Measurements from ENCODE around the gene ST7. TPM values are rescaled to one million over a fixed set of nuclear protein-coding genes. Genes with fewer than 3 reads are reported as not detected.
"Not testable (repeated sequence)": the region's sequence is repeated elsewhere in the genome, so short reads cannot be mapped to it uniquely, and the experiment has no call there.

The ST7 gene
- total RNA-seq, 2 donors from 2014 or later: 6.1 to 8.0 TPM

DNA sequence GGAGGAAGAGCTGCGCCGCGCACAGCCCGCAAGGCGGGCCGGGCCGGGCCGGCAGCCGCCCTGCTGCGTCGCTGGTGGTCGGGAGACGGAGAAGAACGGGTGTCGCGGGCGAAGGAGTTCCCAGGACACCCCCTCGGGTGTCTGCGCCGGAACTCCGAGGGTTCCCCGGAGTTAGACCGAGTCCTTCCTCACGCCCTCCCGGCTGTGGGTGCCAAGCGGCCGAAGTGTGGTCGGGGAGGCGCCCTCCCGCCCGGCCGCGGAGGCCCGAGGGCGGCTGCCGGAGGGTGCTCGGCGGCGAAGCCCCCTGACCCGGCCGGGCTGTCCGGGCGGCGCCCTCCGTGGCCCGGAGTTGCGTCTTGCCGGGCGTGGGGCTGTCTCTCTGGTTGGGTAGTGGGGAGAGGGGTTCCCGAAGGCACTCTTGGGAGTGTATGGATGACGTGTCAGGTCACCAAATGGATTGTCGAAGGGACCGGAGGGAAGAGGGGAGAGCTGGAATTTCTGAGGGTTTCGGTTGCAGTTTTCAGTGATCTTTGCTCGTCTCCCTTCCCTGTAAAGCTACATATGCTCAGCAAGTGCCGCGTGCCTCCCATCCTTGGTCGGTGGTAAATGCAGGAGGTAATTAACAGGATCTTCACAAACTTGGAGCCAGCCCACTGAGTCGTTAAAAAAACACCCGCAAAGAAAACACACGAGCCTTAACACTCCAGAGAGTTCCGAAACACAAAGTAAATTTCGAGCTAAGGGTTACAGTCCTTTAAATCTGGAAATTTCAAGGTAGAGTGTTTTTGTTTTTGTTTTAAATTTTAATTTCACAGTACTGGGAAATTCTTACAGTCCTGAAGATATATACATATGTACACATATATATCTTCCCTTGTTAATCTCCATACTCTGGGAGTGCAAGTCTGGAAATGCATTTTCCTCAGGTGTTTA is 871 bp downstream of the ST7 start:
- no peak for DNase-seq
- H3K9me3 ChIP-seq (ENCODE audit: control insufficient read depth, low read length, poor library complexity, severe bottlenecking): no peaks in the 10 kb centered on the region
- peak overlapping the region; percentile 79 for H3K27ac Mint-ChIP-seq
- peak overlapping the region; percentile 91 for H3K4me3 Mint-ChIP-seq
- peaks cover 21% of the 10 kb centered on the region for H3K4me1 Mint-ChIP-seq
- ATAC-seq: peak; percentile 14
- H3K36me3 Mint-ChIP-seq (ENCODE audit: low read depth): no peaks in the 10 kb centered on the region
- peaks cover 4% of the 10 kb centered on the region for H3K27me3 Mint-ChIP-seq

DNA sequence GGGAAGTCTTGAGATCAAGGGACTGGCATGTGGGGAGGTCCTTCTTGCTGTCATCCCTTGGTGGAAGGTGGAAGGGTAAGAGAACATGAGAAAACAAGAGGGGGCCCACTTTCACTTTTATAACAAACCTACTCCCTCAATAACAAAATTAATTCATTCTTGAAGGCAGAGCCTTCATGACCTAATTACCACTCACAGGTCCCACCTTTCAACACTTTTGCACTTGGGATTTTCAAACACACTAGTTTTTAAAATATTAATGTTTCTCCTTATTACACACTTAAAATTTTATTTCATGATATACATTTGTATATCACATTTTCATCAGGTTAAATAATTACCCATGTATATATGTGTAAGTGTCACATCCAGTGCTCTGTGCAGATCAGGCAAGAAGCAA is 2.0 kb downstream of the ST7 start:
- peak overlapping the region; percentile 79 for H3K27ac Mint-ChIP-seq
- peak overlapping the region; percentile 91 for H3K4me3 Mint-ChIP-seq
- no peaks in the 10 kb centered on the region for H3K36me3 Mint-ChIP-seq (ENCODE audit: low read depth)
- H3K9me3 ChIP-seq (ENCODE audit: control insufficient read depth, low read length, poor library complexity, severe bottlenecking): no peaks in the 10 kb centered on the region
- ATAC-seq: no peak
- H3K4me1 Mint-ChIP-seq: peaks cover 24% of the 10 kb centered on the region
- H3K27me3 Mint-ChIP-seq: no peaks in the 10 kb centered on the region
- DNase-seq: no peak

DNA sequence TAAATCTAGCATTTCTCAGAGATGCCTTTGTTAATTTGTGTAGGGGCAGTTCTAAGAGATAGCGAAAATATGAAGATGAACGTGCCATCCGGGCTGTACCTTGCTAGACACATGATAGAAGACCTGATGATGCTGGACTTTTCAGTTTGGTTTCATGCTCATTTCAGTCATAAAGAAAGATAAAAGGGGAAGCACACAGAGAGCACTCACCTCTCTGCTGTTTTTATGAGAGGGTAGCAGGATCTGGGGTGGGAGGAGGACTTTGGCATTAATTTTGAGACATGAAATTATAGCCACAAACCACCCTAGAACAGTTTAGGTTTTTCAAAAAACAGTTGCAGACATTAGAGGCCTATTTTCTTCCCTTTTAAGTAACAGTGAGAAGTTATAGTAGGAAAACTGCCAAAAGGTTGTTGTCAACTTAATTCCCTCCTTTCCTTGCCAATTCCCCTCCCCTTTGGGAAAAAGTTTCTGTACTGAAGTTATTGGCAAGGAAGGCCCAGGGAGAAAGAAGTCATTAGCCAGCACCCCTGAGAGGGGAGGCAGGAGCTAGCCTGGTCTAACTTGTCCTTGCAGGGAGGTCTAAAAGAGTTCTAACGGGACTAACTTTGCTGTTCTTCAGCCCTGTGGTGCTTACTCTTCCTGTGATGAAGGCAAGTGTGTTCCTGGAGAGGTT is 2.6 kb downstream of the ST7 start:
- Mint-ChIP-seq H3K27ac (peak overlapping the region; percentile 6), H3K4me3 (peak overlapping the region; percentile 91), H3K36me3 (ENCODE audit: low read depth) (no peaks in the 10 kb centered on the region), H3K4me1 (peaks cover 30% of the 10 kb centered on the region), H3K27me3 (no peaks in the 10 kb centered on the region)
- no peaks in the 10 kb centered on the region for H3K9me3 ChIP-seq (ENCODE audit: control insufficient read depth, low read length, poor library complexity, severe bottlenecking)
- DNase-seq (no peak), ATAC-seq (no peak)

DNA sequence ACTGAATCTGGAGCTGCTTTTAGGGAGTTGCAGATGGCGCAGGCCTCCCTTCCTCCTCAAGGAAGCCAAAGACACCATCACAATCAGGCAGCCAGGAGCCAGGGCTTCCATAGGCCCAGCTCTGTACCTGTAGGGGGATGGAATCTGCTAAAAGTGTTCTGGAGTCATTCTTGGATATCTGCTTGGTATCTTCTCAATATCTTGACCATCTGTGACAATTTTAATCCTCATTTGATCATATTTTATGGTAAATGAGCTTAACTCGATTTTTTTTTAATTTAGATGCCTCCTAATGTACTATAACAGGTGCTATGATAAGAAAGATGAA is 3.1 kb downstream of the ST7 start:
- peak overlapping the region; percentile 6 for H3K27ac Mint-ChIP-seq
- DNase-seq: no peak

DNA sequence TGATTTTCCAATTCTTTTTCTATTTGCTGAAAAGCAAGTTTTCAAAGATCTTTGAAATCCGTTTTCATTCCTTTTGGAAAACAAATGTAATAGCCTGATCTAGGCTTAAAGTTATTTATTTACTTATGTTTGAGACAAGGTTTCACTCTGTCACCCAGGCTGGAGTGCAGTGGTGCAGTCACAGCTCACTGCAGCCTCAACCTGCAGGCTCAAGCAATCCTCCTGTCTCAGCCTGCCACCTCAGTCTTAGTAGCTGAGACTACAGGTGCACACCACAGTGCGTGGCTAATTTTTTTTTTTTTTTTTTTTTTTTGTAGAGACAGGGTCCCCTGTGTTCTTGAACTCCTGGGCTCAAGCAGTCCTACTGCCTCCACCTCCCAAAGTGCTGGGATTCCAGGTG is 4.6 kb downstream of the ST7 start:
- Mint-ChIP-seq H3K4me1 (peaks cover 36% of the 10 kb centered on the region), H3K27ac (no peak overlapping the region), H3K27me3 (no peaks in the 10 kb centered on the region), H3K4me3 (no peak overlapping the region), H3K36me3 (ENCODE audit: low read depth) (no peaks in the 10 kb centered on the region)
- no peak for ATAC-seq
- DNase-seq: no peak
- no peaks in the 10 kb centered on the region for H3K9me3 ChIP-seq (ENCODE audit: control insufficient read depth, low read length, poor library complexity, severe bottlenecking)

More for the DNA sequence above, 3.1 kb downstream of the ST7 start:
- Mint-ChIP-seq H3K4me1 (peaks cover 31% of the 10 kb centered on the region), H3K36me3 (ENCODE audit: low read depth) (no peaks in the 10 kb centered on the region), H3K27me3 (no peaks in the 10 kb centered on the region), H3K4me3 (no peak overlapping the region)
- no peak for ATAC-seq
- H3K9me3 ChIP-seq (ENCODE audit: control insufficient read depth, low read length, poor library complexity, severe bottlenecking): no peaks in the 10 kb centered on the region

DNA sequence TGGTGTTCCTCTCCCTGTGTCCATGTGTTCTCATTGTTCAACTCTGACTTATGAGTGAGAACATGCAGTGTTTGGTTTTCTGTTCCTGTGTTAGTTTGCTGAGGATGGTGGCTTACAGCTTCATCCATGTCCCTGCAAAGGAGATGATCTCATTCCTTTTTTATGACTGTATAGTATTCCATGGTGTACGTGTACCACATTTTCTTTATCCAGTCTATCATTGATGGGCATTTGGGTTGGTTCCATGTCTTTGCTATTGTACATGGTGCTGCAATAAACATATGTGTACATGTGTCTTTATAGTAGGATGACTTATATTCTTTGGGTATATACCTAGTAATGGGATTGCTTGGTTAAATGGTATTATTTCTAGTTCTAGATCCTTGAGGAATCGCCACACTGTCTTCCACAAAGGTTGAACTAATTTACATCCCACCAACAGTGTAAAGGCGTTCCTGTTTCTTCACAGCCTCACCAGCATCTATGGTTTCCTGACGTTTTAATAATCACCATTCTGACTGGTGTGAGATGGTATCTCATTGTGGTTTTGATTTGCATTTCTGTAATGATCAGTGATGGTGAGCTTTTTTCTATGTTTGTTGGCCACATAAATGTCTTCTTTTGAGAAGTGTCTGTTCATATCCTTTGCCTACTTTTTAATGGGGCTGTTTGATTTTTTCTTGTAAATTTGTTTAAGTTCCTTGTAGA is 8.8 kb downstream of the ST7 start:
- not testable (repeated sequence) for ATAC-seq; H3K4me3 Mint-ChIP-seq; H3K9me3 ChIP-seq (ENCODE audit: control insufficient read depth, low read length, poor library complexity, severe bottlenecking); H3K36me3 Mint-ChIP-seq (ENCODE audit: low read depth); H3K27ac Mint-ChIP-seq; H3K27me3 Mint-ChIP-seq; DNase-seq
- H3K4me1 Mint-ChIP-seq: peaks cover 20% of the 10 kb centered on the region

DNA sequence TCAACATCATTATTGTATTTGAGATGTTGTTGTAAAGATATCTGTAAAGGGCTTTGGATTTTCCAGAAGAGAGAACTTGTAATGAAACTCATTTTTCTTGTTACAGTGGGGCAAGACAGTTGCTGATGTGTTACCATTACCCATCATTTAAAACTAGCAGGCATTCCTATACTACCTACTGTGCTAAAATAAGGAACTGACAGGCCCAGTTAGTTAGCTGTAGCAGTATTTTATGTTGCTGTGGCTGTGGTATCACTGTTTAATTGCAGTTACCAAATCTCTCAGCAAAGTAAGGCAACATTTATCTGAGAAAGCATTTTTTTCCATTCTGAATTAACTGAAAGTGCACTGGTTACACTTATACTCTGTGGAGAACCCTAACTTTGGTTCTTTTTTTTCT is 9.9 kb downstream of the ST7 start:
- no peaks in the 10 kb centered on the region for H3K36me3 Mint-ChIP-seq (ENCODE audit: low read depth)

DNA sequence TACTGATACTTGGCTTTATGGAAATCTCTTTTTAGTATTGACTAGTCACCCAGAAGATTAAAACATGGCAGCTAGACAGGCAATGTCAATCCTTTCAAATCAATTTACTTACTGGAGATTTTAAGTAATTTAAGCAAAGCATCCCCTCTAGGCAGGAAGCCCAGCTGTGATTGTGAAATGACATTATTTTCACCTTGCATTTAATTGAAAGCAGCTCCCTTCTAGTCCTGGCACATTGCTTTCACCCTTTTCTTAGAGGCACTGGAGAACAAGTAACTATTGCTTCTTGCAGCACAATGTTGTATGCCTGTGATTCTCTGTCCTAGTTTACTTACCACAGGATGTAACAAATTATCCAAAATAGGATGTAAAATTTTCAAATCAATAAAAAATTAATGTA is 13.3 kb downstream of the ST7 start:
- no peak overlapping the region for H3K4me3 Mint-ChIP-seq
- H3K4me1 Mint-ChIP-seq: peaks cover 12% of the 10 kb centered on the region
- ATAC-seq (no peak), DNase-seq (no peak)
- no peaks in the 10 kb centered on the region for H3K9me3 ChIP-seq (ENCODE audit: control insufficient read depth, low read length, poor library complexity, severe bottlenecking)
- no peaks in the 10 kb centered on the region for H3K36me3 Mint-ChIP-seq (ENCODE audit: low read depth)
- no peak overlapping the region for H3K27ac Mint-ChIP-seq
- H3K27me3 Mint-ChIP-seq: peaks cover 6% of the 10 kb centered on the region

More for the DNA sequence above, 9.9 kb downstream of the ST7 start:
- H3K9me3 ChIP-seq (ENCODE audit: control insufficient read depth, low read length, poor library complexity, severe bottlenecking): no peaks in the 10 kb centered on the region
- H3K4me3 Mint-ChIP-seq: no peak overlapping the region
- H3K4me1 Mint-ChIP-seq: peaks cover 20% of the 10 kb centered on the region
- ATAC-seq (no peak), DNase-seq (no peak)
- no peak overlapping the region for H3K27ac Mint-ChIP-seq
- no peaks in the 10 kb centered on the region for H3K27me3 Mint-ChIP-seq

DNA sequence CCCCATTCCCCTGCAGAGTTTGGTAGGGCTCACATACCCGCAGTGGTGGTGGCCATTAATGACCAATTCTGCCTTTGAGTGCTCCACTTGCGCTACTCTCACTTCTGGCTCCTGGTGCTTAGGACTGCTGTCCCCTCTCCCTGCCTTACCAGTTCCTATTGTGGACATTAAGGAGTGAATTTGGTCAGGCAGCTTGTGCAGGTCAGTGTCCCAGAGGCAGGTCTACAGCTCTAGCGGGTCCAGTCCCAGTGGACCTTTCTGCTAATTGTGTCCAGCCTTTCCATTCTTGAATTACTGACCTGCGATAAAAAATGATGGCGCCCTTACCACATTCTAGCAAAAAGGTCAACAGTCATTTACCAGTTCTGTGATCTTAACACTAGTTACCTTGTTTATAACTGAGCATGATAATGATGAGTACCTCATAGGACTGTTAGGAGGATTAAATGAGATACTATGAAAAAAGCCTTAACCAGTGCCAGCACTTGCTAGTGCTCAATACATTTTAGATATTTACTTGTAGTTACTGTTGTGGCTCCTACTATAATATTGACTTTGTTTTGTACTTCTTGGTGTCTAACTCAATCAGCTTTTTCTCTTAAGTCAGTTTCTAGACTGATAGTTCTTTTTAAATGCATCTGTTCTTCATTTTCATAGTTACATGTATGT is 14.1 kb downstream of the ST7 start:
- Mint-ChIP-seq H3K4me3 (no peak overlapping the region), H3K36me3 (ENCODE audit: low read depth) (no peaks in the 10 kb centered on the region)

DNA sequence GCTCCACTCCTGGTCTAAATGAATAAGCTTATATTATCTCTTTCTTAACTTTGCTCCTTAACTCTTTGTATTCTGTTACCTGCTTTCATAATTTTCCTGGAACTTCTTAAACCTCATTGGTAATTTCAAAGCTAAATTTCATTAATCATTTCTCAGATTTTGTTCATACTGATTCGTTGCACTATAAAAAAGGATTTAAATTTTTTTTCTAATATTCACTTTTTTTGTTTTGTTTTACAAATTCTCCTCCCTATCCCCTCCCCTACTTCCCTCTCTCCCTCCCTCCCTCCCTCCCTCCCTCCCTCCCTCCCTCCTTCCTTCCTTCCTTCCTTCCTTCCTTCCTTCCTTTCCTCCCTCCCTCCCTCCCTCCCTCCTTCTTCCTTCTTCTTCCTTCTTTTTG is 14.7 kb downstream of the ST7 start:
- ATAC-seq: no peak
- H3K4me3 Mint-ChIP-seq: no peak overlapping the region
- H3K27ac Mint-ChIP-seq: no peak overlapping the region
- peaks cover 6% of the 10 kb centered on the region for H3K27me3 Mint-ChIP-seq
- H3K4me1 Mint-ChIP-seq: peaks cover 7% of the 10 kb centered on the region
- peaks cover 2% of the 10 kb centered on the region for H3K36me3 Mint-ChIP-seq (ENCODE audit: low read depth)
- DNase-seq: no peak
- no peaks in the 10 kb centered on the region for H3K9me3 ChIP-seq (ENCODE audit: control insufficient read depth, low read length, poor library complexity, severe bottlenecking)

More for the DNA sequence above, 14.1 kb downstream of the ST7 start:
- Mint-ChIP-seq H3K27ac (no peak overlapping the region), H3K27me3 (peaks cover 6% of the 10 kb centered on the region), H3K4me1 (peaks cover 10% of the 10 kb centered on the region)
- DNase-seq (no peak), ATAC-seq (no peak)
- H3K9me3 ChIP-seq (ENCODE audit: control insufficient read depth, low read length, poor library complexity, severe bottlenecking): no peaks in the 10 kb centered on the region

DNA sequence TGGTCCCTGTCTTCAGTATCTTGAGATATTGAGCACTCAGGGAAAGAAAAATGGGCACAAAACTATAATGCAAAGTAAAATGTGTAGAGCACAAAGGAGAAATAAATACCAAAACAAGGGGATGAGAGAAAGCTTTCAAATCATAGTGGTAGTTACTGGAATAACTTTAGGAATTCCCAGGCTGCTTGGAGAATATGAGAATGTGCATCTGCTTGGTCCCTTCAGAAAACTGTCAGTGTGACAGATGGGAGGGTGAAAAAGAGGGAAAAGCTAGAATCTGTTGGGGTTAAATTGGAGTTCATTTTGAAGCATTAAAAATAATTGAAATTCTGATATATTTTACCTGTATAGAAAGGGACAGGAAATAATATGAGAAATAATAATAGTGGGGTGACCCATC is 15.3 kb downstream of the ST7 start:
- DNase-seq: no peak

DNA sequence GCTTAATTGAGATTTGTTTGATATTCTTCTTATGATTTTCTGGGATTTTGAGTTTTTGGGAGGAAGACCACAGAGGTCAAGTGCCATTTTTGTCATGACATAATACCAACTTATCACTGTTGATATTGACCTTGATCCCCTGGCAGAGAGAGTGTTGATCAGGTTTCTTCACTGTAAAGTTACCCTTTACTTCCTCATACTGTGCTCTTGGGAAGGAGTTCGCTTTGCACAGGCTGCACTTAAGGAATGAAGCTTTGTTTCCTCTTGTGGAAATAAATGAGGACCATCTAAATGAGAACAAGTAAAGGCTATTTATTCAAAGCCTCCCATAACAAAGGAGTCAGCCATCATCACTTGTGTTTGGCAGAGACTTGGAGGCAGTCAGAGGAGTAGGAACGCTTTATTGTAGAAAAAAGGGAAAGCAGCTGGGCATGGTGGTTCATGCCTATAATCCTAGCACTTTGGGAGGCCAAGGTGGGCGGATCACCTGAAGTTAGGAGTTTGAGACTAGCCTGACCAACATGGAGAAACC is 16.1 kb downstream of the ST7 start:
- no peak overlapping the region for H3K4me3 Mint-ChIP-seq
- peaks cover 6% of the 10 kb centered on the region for H3K27me3 Mint-ChIP-seq
- no peak overlapping the region for H3K27ac Mint-ChIP-seq
- no peaks in the 10 kb centered on the region for H3K9me3 ChIP-seq (ENCODE audit: control insufficient read depth, low read length, poor library complexity, severe bottlenecking)
- DNase-seq (no peak), ATAC-seq (no peak)
- peaks cover 2% of the 10 kb centered on the region for H3K36me3 Mint-ChIP-seq (ENCODE audit: low read depth)
- H3K4me1 Mint-ChIP-seq: peaks cover 7% of the 10 kb centered on the region

More for the DNA sequence above, 15.3 kb downstream of the ST7 start:
- no peak for ATAC-seq
- Mint-ChIP-seq H3K4me3 (no peak overlapping the region), H3K27me3 (peaks cover 6% of the 10 kb centered on the region), H3K36me3 (ENCODE audit: low read depth) (peaks cover 2% of the 10 kb centered on the region), H3K4me1 (peaks cover 7% of the 10 kb centered on the region), H3K27ac (no peak overlapping the region)
- no peaks in the 10 kb centered on the region for H3K9me3 ChIP-seq (ENCODE audit: control insufficient read depth, low read length, poor library complexity, severe bottlenecking)

Data from T-helper 17 cell (primary cell).